ENCODE measurements around the gene AGBL4.

GRCh38 chr1:48746906-48747305 is 1276.8 kb downstream of the AGBL4 start:
- TF ChIP-seq EZH2phosphoT487 (IDR thresholded peaks at IDR 0.05; ENCODE audit: insufficient read depth, low read depth) (no peak), EZH2 (IDR thresholded peaks at IDR 0.05; ENCODE audit: insufficient read depth, poor library complexity, severe bottlenecking) (no peak)

Measured in GM23248 (cell line).